Renal cortex interstitium (tissue), 11 donors: ENCODE measurements around the gene SPAG16. TPM values are rescaled to one million over a fixed set of nuclear protein-coding genes. Genes with fewer than 3 reads are reported as not detected.

ENCODE experiments used
- DNase-seq, 11 donors: peaks; one replicate each; pipeline ENCODE4 v3.0.0-alpha.2; 2013; ENCODE audit warnings: low read depth in 9 of 11, low spot score in 4 of 11; ENCODE audit errors: extremely low read depth in 1 of 11
- polyA plus RNA-seq, 3 donors: library from polyadenylated mRNA; unstranded; fragments of 120-200 nt; gene quantifications; one replicate each; pipeline ENCODE4 v1.2.1, GENCODE V29; 2013; ENCODE audit not compliant: insufficient read length in 3 of 3

Gene SPAG16
- polyA plus RNA-seq, 3 donors = 59.5 to 73.2 (median 60.7) TPM

DNA sequence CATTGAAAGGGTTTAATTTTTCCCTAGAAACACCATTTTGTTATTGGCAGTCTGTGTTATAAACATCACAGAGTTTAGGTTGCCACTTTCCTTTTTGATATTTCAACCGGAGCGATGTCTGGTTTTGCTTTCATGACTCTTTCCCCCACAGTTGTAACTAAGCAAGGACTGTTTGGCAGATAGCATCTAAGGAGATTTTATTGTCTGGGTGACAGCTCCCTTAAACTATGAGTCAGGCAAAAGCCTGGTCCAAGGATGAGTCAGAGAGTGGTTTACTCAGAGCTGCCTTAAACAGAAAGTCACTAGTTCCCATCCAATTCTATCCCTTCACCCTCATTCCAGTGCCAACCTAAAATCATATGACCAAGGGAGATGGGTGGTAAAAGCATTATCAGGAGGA, 785.0 kb downstream of the SPAG16 start:
- peak in 8 of 11 donors; percentile 4 to 32 (median 12) for DNase-seq

DNA sequence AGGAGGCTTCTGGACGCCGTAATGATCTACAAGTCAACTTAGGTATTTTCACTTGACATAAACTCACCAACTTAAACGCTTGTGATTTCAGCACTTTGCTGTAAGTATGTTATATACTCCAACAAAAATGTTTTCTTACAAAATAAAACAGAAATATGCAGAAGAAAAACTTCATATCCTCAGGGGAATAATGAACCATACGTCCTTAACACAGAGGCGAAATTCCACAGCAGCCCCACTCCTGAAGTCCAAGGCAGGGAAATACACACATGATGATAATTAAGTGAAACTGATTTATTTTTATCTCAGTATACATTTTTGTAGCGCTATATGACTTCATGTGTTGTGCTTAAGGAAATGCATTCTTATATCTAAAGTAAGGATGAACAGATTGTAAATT, 791.2 kb downstream of the SPAG16 start:
- DNase-seq = no peak

DNA sequence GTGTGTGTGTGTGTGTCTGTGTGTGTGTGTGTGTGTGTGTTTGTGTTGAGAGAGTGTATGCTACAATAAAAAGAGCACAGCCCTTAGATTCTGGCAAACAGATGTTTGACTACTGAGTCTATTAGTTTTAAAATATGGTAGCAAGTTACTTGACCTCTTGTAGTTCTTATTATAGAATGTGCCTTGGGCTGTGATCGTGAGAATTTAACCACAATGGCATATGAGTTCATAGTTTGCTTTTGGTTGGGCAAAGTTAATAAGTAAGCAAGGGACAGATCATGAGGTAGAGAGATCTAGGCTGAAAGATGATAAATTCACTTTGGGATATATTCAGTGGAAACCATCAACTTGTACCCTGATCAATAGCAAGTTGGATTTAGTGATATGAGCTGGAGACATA, 792.3 kb downstream of the SPAG16 start:
- no peak for DNase-seq

DNA sequence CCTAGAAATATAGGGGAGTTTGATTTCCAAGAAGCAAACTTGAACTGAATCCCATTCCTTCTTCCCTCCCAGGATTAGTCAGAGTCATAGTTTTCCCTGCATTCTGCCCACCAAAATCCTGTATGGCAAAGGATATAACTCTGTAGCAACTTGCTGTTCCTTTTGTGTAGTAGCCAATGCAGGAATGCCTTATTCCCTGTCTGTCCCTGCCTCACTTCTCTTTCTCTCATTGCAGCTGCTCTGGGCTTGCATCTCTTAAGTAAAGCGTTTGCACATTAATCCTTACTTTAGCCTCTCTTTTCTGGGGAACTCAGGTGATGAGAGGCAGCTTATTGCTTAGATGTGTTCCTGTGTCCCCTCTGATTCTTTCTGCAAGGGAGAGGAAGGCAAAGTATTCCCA, 793.5 kb downstream of the SPAG16 start:
- DNase-seq = no peak

DNA sequence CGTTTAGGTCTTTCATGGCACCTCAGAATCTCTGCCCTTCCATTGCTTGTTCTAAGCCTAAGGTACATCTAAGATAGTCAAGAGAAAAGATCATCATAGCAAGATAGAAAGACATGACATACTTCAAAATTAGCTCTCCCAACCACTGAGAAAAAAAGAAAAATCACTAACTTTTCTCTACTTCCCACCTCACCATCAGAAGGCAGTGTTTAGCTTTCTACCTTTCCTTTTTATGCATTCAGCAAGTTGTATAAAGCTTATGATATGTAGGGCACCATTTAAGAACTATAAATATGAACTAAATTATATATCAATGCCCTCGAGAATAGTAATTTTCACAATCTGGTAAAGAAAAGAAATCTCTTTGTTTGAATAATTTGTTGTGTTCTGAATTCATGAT, 794.8 kb downstream of the SPAG16 start:
- no peak for DNase-seq

DNA sequence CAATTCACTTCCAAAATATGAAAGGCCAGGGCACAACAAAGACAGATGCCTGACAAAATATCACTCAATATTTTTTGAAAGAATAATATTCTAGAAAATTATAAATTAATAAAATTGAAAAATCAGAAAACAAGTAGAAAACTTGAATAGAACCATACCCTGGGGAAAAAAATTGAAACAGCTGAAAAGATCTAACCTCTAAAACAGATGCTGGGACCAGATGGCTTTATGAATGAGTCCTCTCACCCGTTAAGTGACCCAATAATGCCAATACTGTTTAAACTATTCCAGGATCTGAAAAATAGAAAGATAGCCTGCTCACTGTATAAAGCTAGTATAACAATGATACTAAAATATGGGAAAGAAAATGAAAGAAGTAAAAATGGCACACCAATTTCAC, 804.3 kb downstream of the SPAG16 start:
- DNase-seq = no peak

DNA sequence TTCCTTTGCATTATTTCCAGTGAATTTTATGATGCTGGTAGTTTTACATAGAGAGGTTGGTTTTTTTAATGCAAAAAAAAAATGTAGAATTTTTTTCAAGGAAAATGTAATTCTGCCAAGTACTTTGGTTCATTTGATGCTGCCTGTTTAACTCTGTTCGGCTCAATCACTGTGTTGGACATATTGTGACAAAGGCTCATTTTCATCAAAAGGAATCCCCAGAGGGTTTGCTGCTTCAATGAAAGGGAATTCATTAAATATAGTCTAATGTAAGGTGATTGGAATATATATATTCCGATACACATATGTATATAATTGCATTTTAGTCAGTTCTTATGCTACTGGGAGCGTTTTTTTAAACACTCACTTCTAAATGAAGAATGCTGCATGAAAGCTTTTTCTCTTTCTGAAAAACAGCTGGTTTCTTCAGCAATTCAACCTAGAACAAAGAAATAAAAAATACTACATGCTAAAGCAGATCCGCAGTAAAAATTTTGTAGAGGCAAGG, 812.0 kb downstream of the SPAG16 start:
- no peak for DNase-seq

DNA sequence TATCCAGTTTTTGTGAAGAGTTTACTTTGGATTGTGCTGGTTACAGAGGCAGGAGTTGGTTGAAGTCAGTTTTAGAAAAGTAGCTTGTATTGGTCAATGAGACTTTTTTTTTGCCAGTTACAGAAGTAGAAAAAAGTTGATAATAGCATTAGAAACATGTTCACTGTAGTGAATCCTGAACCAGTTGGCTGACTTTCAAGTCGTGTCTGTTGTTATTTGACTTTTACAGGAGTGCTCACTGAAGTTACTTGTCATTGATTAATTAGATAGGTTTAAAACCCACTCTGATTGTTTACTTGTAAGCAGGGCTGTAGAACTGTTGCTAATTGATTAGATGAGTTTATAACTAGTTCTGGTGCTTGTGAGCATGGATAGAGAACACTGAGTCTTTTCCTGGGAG, 814.5 kb downstream of the SPAG16 start:
- no peak for DNase-seq

DNA sequence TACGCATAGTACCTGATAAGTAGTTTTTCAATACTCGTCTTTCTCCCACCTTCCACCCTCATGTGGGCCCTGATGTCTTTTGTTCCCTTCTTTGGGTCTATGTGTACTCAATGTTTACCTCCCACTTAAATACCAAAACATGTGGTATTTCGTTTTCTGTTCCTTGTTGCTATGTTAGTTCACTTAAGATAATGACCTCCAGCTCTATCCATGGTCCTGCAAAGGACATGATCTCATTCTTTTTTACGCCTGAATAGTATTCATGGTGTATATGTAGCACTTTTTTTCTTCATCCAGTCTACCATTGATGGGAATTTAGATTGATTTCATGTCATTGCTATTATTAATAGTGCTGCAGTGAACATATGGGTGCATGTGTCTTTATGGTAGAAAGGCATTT, 816.2 kb downstream of the SPAG16 start:
- DNase-seq = no peak

DNA sequence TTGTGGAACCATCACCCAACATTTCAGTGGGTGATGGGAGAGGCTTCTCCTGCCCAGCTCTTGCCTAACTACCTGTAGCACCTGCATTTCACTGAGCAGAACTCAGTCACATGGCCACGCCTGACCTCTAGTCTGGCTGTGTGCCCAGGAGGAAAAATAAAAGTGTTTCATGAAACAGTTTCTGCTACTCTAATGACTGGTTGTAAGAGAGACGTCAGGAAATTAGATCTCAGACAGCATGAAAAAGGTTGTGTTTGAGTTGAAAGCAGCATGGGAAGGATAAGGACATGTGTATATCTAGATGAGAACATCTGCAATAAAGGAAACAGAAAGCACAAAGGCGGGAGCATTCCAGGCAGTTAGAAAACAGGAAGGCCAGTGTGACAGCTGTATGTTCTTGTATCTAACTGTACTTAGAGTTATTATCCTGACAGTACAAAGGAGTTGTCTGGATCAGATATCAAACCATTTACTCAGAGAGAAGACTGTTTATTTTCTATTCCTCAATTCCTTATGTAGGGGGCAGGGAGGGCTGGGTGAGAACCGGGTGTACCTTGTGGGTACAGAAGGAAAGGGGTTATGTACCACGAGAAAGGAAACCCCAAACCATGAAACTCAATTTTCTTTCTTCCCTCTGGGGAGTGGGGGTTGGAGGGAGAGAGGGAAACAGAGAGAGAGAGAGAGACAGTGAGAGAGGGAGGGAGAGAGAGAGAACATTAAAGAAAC, 819.2 kb downstream of the SPAG16 start:
- peak in 9 of 11 donors; percentile 7 to 39 (median 27) for DNase-seq

DNA sequence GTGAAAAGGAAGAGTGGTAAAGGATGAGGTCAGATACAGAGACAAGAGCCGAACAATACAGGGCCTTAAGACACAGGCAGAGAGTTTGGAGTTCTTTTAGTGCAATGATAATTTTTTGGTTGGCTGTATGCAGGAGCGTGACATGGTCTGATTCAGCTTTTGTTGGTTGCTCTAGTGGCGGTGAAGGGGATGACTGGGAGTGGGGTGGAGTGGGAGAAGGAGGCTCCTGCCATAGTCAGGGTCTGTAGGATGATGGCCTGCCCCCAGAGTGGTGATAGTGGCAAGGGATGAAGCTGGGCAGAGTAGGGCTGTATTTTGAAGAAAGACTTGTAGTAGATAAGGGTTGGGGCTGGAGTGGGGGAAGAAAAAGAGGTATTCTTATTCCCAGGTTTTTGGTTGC, 820.0 kb downstream of the SPAG16 start:
- no peak for DNase-seq

DNA sequence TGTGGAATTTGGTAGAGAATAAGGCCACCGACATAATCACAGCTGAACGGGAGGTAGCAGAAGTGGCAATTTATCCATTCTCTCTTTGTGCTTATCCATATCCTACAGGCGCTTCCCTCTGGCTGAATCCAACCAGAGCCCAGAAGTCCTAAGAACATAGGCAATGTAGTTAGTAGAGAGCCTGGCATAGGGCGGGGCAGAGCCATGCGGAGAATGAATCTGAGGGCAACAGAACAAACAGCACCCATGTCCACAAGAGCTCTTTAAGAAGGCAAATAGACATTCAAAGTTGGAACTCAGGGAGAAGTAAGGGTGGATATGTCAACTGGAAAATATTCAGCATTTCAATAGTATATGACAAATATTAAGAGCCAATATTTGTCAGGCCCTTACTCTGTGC, 820.7 kb downstream of the SPAG16 start:
- no peak for DNase-seq

DNA sequence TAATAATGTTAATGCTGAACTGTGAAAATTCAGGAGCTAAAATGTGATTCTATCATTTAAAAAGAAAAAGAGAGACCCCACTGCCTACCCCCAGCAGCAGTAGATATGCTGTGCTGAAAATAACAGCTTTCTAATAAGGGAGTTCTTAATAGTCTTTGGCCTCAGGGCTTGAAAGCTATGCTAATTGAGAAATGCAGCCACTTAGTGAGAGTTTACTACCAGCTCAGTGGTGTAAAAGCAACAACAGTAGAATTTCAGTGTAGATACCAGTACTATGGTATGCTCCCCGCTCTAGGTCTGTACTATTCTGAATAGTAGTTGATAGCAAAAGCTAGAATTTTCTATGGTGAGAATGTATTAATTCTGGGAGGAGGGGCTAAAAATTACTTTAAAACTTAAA, 823.5 kb downstream of the SPAG16 start:
- DNase-seq = peak in 1 of 11 donors; percentile 7

DNA sequence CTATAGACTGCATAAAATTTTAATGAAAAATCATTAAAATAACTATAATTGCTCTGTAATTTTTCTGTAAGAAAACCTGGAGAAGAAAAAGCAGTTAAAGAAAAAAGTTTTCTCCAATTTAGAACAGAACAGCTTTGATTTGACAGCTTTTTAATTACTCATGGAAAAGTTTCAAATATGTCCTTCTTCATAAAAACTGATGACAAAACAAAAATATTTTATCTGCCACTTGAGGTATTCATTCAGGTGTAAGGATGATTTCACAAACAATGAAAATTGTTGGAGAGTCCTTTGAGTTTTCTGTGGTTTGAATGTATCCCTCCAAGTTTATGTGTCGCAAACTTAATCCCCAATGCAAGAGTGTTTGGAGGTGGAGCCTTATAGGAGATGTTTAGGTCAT, 824.3 kb downstream of the SPAG16 start:
- DNase-seq = no peak

DNA sequence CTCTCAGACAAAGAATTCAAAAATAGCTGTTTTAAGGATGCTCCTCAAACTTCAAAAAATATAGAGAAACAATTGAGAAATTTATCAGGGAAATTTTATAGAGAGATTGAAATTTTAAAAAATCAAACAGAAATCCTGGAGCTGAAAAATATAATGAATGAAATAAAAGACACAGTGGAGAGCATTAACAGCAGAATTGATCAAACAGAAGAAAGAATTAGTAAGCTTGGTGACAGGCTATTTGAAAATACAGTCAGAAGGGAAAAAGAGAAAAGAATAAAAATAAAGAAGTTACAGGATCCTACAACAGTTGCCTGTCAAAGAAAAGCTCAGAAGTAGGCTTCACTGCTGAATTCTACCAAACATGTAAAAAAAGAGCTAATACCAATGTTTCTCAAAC, 832.8 kb downstream of the SPAG16 start:
- DNase-seq = no peak

DNA sequence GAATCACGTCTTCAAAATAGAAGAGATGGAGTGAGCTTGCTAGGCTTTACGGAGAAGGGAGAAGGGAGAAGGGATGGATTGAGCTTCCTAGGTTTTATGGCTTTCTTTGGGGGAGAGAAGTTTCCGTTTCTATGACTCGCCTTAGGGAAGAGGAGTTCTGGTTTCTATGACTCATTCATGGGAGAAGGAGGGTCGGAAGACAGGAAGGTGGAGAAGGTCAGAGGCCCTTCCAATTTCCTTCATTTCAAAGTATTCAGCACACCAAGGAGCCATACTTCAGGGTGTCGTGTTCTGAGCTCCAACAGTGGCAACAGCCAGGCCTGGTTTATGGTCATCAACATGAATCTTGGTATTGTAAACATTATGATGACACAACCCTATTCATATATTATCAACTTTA, 841.9 kb downstream of the SPAG16 start:
- DNase-seq = no peak

DNA sequence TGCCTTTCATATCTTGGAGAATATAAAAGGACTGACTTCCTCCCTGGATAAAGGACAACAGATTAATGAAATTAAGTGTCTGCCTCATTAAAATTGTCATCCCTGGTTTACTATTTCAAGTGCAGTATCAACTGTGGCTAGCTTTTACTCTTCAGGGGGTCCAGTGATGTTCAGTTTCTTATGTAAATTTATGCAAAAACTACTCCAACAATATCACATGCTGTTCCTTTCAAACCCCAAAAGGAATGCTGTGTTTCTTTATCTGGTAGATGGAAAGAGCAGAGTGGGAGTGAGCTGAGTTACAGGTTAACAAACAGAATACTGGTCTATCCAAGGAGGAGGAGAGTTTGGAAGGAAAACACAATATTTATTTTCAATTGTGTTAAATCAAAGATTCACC, 842.9 kb downstream of the SPAG16 start:
- no peak for DNase-seq

DNA sequence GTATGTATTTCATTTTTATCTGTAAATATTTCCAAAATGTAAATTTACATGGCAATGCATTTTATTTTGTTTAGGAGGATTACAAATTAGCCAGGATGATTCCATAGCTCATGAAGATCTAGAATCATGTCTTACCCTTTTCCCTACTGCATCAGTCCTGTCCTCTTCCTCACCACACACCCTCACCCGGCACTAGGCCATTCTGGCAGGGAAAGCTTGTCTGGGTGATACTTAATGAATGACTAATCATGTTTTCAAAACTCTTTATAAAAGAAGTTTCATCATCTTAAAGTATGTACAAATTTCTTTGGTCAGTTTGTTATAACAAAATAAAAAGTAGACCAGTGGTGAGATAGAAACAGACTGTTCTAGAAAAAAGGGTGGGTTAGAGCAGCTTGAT, 843.3 kb downstream of the SPAG16 start:
- DNase-seq = no peak

DNA sequence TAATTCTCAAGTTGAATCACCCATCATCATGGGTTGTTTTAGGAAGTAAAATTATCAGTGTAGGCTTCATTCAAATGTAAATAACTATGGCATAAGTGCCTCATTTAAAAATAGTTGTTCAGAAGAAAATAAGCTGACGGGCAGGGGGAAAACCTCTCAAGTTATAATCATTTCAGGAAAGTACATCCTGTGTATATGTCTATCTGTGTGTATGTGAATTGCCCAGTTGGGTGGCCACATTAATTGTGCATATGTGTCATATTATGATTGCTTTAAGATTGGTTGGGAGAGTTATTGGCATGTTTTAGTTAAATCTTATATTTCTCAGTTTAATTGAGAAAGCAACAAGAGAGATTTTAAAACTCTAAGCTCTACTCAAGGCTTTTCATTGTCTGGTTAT, 843.8 kb downstream of the SPAG16 start:
- DNase-seq = no peak

DNA sequence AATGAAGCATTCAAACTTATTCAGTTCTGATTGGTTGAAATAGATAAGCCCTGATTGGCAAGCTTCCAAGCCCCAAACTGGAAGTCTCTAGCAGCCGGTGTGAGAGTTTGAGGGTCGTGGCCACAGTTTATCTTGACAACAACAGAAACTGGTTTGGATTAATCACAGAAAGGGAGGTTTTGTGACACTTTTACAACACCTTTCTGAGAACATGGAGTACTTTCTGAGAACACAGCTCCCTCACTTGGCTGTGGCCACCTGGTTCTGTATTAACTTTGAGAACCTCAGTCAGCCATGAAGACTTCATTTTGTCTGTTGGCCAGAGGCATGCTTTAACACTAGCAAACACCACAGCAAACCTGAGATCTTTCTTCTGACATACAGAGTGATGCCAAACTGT, 845.9 kb downstream of the SPAG16 start:
- DNase-seq = peak in 4 of 11 donors; percentile 6 to 33 (median 16)

DNA sequence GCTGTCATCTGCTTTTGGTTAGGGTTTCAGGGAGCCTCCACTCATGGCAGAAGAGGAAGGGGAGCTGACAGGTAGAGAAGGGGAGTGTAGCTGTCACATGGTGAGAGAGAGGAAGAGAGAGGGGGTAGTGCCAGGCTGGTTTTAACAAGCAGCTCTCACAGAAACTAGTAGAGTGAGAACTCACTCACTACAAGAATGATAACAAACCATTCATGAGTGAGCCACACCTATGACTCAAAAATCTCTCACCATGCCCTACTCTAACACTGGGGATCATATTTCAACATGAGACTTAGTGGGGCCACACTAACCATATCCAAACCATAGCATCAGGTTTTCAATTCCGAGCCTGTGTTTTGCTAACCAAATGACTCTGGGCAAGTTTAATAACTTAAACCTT, 851.7 kb downstream of the SPAG16 start:
- no peak for DNase-seq
